Mesenchymal stem cell (in vitro differentiated cells and primary cell): ENCODE results near the gene ARPP21.

Experiments
- DNase-seq: peaks from one replicate; pipeline ENCODE4 v3.0.0-alpha.2; 2013
- H2AFZ ChIP-seq: one replicate; pipeline ENCODE4 v1.6.1; 2013; ENCODE audit warnings: low read depth, mild to moderate bottlenecking, control low read depth, inconsistent platforms, low read length, moderate library complexity
- H2AK5ac ChIP-seq: 2 replicates; pipeline ENCODE4 v1.6.1; 2013; ENCODE audit warnings: low read length, moderate library complexity, mild to moderate bottlenecking, inconsistent platforms; ENCODE audit not compliant: severe bottlenecking
- H2BK120ac ChIP-seq: one replicate; pipeline ENCODE4 v1.6.1; 2013; ENCODE audit warnings: low read depth, mild to moderate bottlenecking, inconsistent platforms, low read length, moderate library complexity
- H2BK12ac ChIP-seq, 2 experiments: one replicate each; pipeline ENCODE4 v1.6.1; 2013; ENCODE audit warnings: inconsistent platforms in 2 of 2, low read length in 2 of 2, mild to moderate bottlenecking in 2 of 2, moderate library complexity in 2 of 2, control low read depth in 1 of 2
- H2BK15ac ChIP-seq: one replicate; pipeline ENCODE4 v1.6.1; 2013; ENCODE audit warnings: mild to moderate bottlenecking, low read depth, inconsistent platforms; ENCODE audit not compliant: poor library complexity, severe bottlenecking
- H2BK5ac ChIP-seq: 2 replicates; pipeline ENCODE4 v1.6.1; 2013; ENCODE audit warnings: low read depth, mild to moderate bottlenecking, low read length, control low read depth, inconsistent platforms; ENCODE audit not compliant: poor library complexity, severe bottlenecking
- H3K14ac ChIP-seq, 2 experiments: one replicate each; pipeline ENCODE4 v1.6.1; 2013; ENCODE audit warnings: inconsistent platforms in 2 of 2, low read length in 2 of 2, control low read depth in 1 of 2, mild to moderate bottlenecking in 1 of 2, moderate library complexity in 1 of 2
- H3K18ac ChIP-seq, 2 experiments: one replicate each; pipeline ENCODE4 v1.6.1; 2013; ENCODE audit warnings: inconsistent platforms in 2 of 2, low read length in 2 of 2, control low read depth in 1 of 2, low read depth in 1 of 2, mild to moderate bottlenecking in 1 of 2
- H3K23ac ChIP-seq, 2 experiments: one replicate each; pipeline ENCODE4 v1.6.1; 2013; ENCODE audit warnings: inconsistent platforms in 2 of 2, low read length in 2 of 2, mild to moderate bottlenecking in 2 of 2, moderate library complexity in 2 of 2, control low read depth in 1 of 2
- H3K27ac ChIP-seq: 2 replicates; pipeline ENCODE4 v1.5.1; 2013; ENCODE audit warnings: mild to moderate bottlenecking, moderate library complexity, low read length, control low read depth, inconsistent platforms; ENCODE audit not compliant: poor library complexity, severe bottlenecking
- H3K27me3 ChIP-seq, 2 experiments: 2 replicates each; pipeline versions ENCODE4 v1.6.1 to v1.7.0; 2013; ENCODE audit warnings: low read length in 2 of 2, mild to moderate bottlenecking in 2 of 2, moderate library complexity in 2 of 2, control low read depth in 1 of 2, inconsistent platforms in 1 of 2; ENCODE audit not compliant: control insufficient read depth in 1 of 2, insufficient read depth in 1 of 2
- H3K36me3 ChIP-seq, 2 experiments: 2 replicates each; pipeline versions ENCODE4 v1.6.1 to v1.7.0; 2013; ENCODE audit warnings: low read length in 2 of 2, control low read depth in 1 of 2, inconsistent platforms in 1 of 2, low read depth in 1 of 2, mild to moderate bottlenecking in 1 of 2; ENCODE audit not compliant: insufficient read depth in 2 of 2, control insufficient read depth in 1 of 2
- H3K4ac ChIP-seq, 2 experiments: one replicate each; pipeline ENCODE4 v1.6.1; 2013; ENCODE audit warnings: inconsistent platforms in 2 of 2, low read length in 2 of 2, mild to moderate bottlenecking in 2 of 2, moderate library complexity in 2 of 2, control low read depth in 1 of 2, low read depth in 1 of 2
- H3K4me1 ChIP-seq: 2 replicates; pipeline ENCODE4 v1.6.1; 2013; ENCODE audit warnings: low read depth, low read length, control low read depth; ENCODE audit not compliant: control insufficient read depth, insufficient read depth
- H3K4me2 ChIP-seq: 2 replicates; pipeline ENCODE4 v1.6.1; 2013; ENCODE audit warnings: low read length, mild to moderate bottlenecking, inconsistent platforms; ENCODE audit not compliant: poor library complexity, severe bottlenecking
- H3K4me3 ChIP-seq, 2 experiments: 2 replicates each; pipeline versions ENCODE4 v1.5.1 to v1.7.0; 2013; ENCODE audit warnings: low read length in 2 of 2, mild to moderate bottlenecking in 2 of 2, control low read depth in 1 of 2, low read depth in 1 of 2; ENCODE audit not compliant: insufficient read depth in 1 of 2
- H3K79me1 ChIP-seq: replicated peaks from 2 replicates; pipeline ENCODE4 v1.6.1; 2013; ENCODE audit warnings: mild to moderate bottlenecking, control low read depth, low read length, inconsistent platforms; ENCODE audit not compliant: poor library complexity, severe bottlenecking
- H3K9ac ChIP-seq: 2 replicates; pipeline ENCODE4 v1.7.0; 2013; ENCODE audit warnings: mild to moderate bottlenecking, low read length, moderate library complexity
- H3K9me3 ChIP-seq: 2 replicates; pipeline ENCODE4 v1.7.0; 2013; ENCODE audit warnings: mild to moderate bottlenecking, low read length; ENCODE audit not compliant: control insufficient read depth
- H4K8ac ChIP-seq: one replicate; pipeline ENCODE4 v1.6.1; 2013; ENCODE audit warnings: inconsistent platforms, mild to moderate bottlenecking, low read length, moderate library complexity
- H4K91ac ChIP-seq: one replicate; pipeline ENCODE4 v1.6.1; 2013; ENCODE audit warnings: mild to moderate bottlenecking, low read length, inconsistent platforms
- WGBS: methylation state at CpG from one replicate; pipeline ENCODE4 v1.1.7; 2013; ENCODE audit warnings: mixed read lengths; 5-methylcytosine and 5-hydroxymethylcytosine counted together
- small RNA-seq: library from polyadenylated mRNA; stranded (forward); fragments of <200 nt; extraction: miRNeasy Mini kit (QIAGEN cat#:217004); gene quantifications from one replicate; pipeline ENCODE3, GENCODE V24; 2013; ENCODE audit warnings: low read depth

ARPP21 gene

DNA sequence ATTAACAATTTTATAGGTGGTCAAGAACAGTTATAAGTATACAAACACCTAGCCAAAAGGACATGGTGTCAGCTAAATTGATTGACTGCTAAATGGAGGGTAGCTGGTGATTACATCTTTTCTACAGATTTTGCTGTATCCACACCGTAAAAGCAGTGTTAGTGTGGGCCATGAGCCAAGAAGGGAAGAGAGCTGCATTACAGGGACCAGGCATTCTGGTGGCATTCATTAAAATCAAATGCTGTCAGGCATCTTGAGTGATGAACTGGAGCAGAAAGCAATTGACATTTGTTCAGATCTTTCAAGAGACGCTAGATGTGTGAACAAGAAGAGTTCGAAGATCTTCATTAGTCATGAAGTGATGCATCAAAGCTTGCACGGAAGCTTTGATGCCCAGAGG lies 177.9 kb downstream of the ARPP21 start:
- Histone ChIP-seq H3K18ac (no peak overlapping the region), H3K9ac (no peak overlapping the region), H3K23ac (no peak overlapping the region), H2BK120ac (no peak overlapping the region), H3K4me1 (no peaks in the 10 kb centered on the region), H2AK5ac (no peak overlapping the region), H4K91ac (no peak overlapping the region), H3K36me3 (no peaks in the 10 kb centered on the region), H3K4me3 (no peak overlapping the region), H2BK12ac (no peak overlapping the region), H3K79me1 (no peaks in the 10 kb centered on the region), H2BK5ac (no peak overlapping the region), H4K8ac (no peak overlapping the region), H3K27me3 (no peaks in the 10 kb centered on the region), H3K4ac (no peak overlapping the region), H2AFZ (no peak overlapping the region), H3K14ac (no peak overlapping the region), H3K9me3 (no peaks in the 10 kb centered on the region), H2BK15ac (no peak overlapping the region), H3K4me2 (no peak overlapping the region), H3K27ac (no peak overlapping the region)
- no peak for DNase-seq
- WGBS: 95% methylated on average over 4 of the region's 4 CpGs

DNA sequence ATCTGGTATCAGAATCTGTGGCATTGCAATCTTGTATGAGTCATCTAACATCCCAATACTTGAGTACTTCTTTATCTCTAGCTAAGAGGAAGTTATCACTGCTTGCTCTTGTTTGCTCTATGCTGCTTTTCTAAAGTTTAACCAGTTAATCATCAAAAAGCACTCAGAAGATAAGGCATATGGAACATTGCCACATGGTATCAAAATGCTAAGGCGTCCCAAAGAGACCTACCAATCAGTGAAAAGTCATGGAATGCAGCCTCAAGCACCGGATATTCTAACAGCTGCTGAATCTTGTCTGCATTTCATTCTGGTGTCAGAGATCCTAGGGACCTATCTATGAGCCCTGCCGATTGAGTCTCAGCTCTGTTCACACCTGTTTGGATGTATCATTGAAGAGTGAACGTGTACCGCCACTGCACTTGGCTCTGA lies 192.8 kb downstream of the ARPP21 start:
- Histone ChIP-seq H3K14ac (no peak overlapping the region), H3K4ac (no peak overlapping the region), H3K9ac (no peak overlapping the region), H3K23ac (no peak overlapping the region), H3K4me1 (no peaks in the 10 kb centered on the region), H3K36me3 (no peaks in the 10 kb centered on the region), H3K27me3 (no peaks in the 10 kb centered on the region), H3K79me1 (no peaks in the 10 kb centered on the region), H3K27ac (no peak overlapping the region), H3K4me2 (no peak overlapping the region), H4K8ac (no peak overlapping the region), H2BK5ac (no peak overlapping the region), H3K4me3 (no peak overlapping the region), H2BK12ac (no peak overlapping the region), H2AFZ (no peak overlapping the region), H4K91ac (no peak overlapping the region), H2BK120ac (no peak overlapping the region), H2BK15ac (no peak overlapping the region), H2AK5ac (no peak overlapping the region), H3K18ac (no peak overlapping the region), H3K9me3 (peaks cover 4% of the 10 kb centered on the region)
- DNase-seq: no peak
- 83% methylated on average over 5 of the region's 5 CpGs for WGBS

Small RNA genes within 50 kb of the gene (small RNA-seq; reads per million reads assigned to genes)
- gene MIR128-2: 6.6 reads per million, percentile 67 among the genes with 10 or more reads in this experiment
